Measurements from ENCODE around the gene ZNF485.

- TF ChIP-seq CTCF (IDR thresholded peaks at IDR 0.05; ENCODE audit: low read length) (no peak), EZH2phosphoT487 (IDR thresholded peaks at IDR 0.05; ENCODE audit: low read length) (no peak)
These were observed 60.3 kb downstream of the ZNF485 start for GRCh38 chr10:43666552-43666951.

Data from MM.1S (cell line).